ENCODE data around the gene ZSWIM6.

Gene ZSWIM6

GRCh38 chr5:61331407-61332357, at the start of gene ZSWIM6:
Gene ZSWIM6, plus strand, starts transcription at chr5:61332258. Its CDS starts 15 bp downstream, at chr5:61332273.
- peak; percentile 97 for DNase-seq (ENCODE audit: low read depth)

- DNase-seq (ENCODE audit: low read depth) = no peak
Measured at GRCh38 chr5:61283471-61283870, 48.6 kb upstream of the ZSWIM6 start.

- DNase-seq (ENCODE audit: low read depth) = no peak
Measured at GRCh38 chr5:61285531-61285930, 46.5 kb upstream of the ZSWIM6 start.

GRCh38 chr5:61286446-61287132, 45.5 kb upstream of the ZSWIM6 start:
- DNase-seq (ENCODE audit: low read depth) = no peak

- DNase-seq (ENCODE audit: low read depth) = no peak
Measured at GRCh38 chr5:61287474-61287873, 44.6 kb upstream of the ZSWIM6 start.

GRCh38 chr5:61289241-61289640, 42.8 kb upstream of the ZSWIM6 start:
- no peak for DNase-seq (ENCODE audit: low read depth)

- DNase-seq (ENCODE audit: low read depth) = no peak
Measured at GRCh38 chr5:61289669-61290306, 42.3 kb upstream of the ZSWIM6 start.

- DNase-seq (ENCODE audit: low read depth) = no peak
Measured at GRCh38 chr5:61290791-61291210, 41.3 kb upstream of the ZSWIM6 start.

- no peak for DNase-seq (ENCODE audit: low read depth)
Measured at GRCh38 chr5:61292062-61292657, 39.9 kb upstream of the ZSWIM6 start.

- no peak for DNase-seq (ENCODE audit: low read depth)
Measured at GRCh38 chr5:61293071-61293470, 39.0 kb upstream of the ZSWIM6 start.

- no peak for DNase-seq (ENCODE audit: low read depth)
Measured at GRCh38 chr5:61293873-61294272, 38.2 kb upstream of the ZSWIM6 start.

GRCh38 chr5:61295365-61295764, 36.7 kb upstream of the ZSWIM6 start:
- DNase-seq (ENCODE audit: low read depth) = no peak

- no peak for DNase-seq (ENCODE audit: low read depth)
Measured at GRCh38 chr5:61298066-61298465, 34.0 kb upstream of the ZSWIM6 start.

- DNase-seq (ENCODE audit: low read depth) = no peak
Measured at GRCh38 chr5:61298580-61298979, 33.5 kb upstream of the ZSWIM6 start.

- no peak for DNase-seq (ENCODE audit: low read depth)
Measured at GRCh38 chr5:61299261-61299681, 32.8 kb upstream of the ZSWIM6 start.

GRCh38 chr5:61301341-61302199, 30.5 kb upstream of the ZSWIM6 start:
- no peak for DNase-seq (ENCODE audit: low read depth)

- DNase-seq (ENCODE audit: low read depth) = no peak
Measured at GRCh38 chr5:61302200-61302563, 29.9 kb upstream of the ZSWIM6 start.

- no peak for DNase-seq (ENCODE audit: low read depth)
Measured at GRCh38 chr5:61303346-61303745, 28.7 kb upstream of the ZSWIM6 start.

GRCh38 chr5:61304590-61305381, 27.3 kb upstream of the ZSWIM6 start:
- no peak for DNase-seq (ENCODE audit: low read depth)

GRCh38 chr5:61306531-61307131, 25.4 kb upstream of the ZSWIM6 start:
- no peak for DNase-seq (ENCODE audit: low read depth)

Measured in stimulated activated CD8-positive, alpha-beta memory T cell treated with anti-CD3 and anti-CD28 coated beads, Interleukin-4, amount 100 ng/mL, for 24 hours (primary cell).